CD4-positive, alpha-beta T cell treated with Interleukin-17A for 4 hours (primary cell): ENCODE data around the gene NCDN.

Experiments
- DNase-seq: peaks from one replicate; pipeline ENCODE4 v3.0.0-alpha.2; 2020; ENCODE audit warnings: mixed read lengths

Gene NCDN, protein sequence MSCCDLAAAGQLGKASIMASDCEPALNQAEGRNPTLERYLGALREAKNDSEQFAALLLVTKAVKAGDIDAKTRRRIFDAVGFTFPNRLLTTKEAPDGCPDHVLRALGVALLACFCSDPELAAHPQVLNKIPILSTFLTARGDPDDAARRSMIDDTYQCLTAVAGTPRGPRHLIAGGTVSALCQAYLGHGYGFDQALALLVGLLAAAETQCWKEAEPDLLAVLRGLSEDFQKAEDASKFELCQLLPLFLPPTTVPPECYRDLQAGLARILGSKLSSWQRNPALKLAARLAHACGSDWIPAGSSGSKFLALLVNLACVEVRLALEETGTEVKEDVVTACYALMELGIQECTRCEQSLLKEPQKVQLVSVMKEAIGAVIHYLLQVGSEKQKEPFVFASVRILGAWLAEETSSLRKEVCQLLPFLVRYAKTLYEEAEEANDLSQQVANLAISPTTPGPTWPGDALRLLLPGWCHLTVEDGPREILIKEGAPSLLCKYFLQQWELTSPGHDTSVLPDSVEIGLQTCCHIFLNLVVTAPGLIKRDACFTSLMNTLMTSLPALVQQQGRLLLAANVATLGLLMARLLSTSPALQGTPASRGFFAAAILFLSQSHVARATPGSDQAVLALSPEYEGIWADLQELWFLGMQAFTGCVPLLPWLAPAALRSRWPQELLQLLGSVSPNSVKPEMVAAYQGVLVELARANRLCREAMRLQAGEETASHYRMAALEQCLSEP

DNA sequence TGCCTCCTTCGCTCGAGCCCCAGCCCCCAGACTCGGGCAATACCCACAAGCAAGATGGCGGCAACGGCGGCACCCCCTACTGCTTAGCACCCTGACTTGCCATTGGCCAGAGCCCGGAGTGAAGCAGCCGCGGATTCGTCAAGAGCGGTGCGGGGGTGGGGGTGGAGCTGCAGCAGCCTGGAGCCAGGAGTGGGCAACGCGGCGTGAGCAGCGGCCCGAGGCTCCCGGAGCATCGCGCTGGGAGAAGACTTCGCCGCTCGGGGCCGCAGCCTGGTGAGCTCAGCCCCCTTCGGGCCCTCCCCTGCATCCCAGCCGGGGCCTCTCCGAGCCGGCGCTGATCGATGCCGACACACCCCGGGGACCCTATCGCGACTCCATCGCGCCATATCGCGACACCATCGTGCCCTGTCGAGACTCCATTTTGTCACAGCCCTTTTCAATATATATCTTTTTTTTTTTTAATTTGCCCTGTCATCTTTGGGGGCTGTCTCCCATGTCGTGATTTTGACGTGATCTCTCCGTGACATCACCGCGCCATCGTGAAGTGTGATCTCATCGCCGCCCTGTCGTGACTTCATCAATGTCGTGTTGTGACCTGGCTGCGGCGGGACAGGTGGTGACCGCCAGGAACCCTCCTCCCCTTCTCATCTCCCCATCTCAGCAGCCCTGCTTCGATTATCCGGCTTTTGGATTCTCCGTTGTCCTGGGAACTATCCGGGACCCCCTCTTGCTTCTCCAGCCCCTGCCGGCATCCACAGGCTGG, at the start of gene NCDN:
Gene NCDN (plus strand): TSS at position 189 of the 763 bp plus-strand sequence. CDS start 392 bp downstream, at position 581.
- DNase-seq, result peak; percentile 95

DNA sequence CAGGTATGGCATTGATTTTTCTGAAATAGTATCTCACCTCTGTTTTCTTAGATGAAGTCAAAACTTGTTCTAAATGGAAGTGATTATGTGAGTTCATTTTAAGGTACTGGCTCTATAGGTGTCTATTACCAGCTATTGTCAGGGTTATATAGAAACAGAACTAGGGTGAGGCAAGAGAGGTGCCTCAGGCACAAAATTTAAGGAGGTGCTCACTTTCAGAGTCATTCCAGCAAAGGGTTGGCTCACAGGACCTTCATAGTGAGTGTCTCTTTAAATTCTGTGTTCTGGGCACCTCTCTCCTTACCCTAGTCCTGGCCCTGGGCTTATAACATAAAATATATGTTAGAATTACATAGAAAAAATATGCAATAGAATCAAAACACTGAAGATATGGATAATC, 49.7 kb upstream of the NCDN start:
- DNase-seq, result no peak

DNA sequence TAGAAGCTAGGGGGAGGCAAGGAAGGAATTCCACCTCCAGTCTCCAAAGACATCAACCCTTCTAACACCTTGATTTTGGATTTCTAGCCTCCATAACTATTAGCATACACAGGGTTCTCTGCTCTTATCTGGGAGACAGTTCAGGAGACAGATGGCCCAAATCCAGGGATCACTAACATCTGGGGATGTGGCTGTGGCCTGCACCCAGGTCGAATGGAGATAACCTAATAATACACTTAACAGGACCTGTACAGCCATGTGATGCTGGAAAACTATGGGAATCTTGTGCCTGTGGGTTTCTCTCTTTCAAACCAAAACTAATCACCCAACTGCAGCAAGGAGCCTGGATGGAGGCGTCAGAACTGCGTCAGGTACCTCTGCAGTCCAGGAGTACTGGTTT, 48.0 kb upstream of the NCDN start:
- no peak for DNase-seq

DNA sequence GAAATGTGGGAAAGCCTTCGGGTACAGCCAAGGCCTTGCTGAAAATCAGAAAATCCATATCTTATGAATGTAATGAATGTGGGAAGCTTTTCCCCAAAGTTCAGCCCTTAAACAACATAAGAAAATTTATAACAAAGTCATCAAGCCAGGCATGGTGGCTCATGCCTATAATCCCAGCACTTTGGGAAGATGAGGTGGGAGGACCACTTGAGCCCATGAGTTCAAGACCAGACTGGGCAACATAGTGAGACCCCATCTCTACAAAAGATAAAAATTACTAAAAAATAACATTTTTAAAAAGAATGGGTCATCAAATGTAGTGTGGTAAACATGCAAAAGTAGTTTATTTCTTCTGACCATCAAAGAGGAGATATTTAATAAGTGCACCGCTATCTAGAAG, 46.3 kb upstream of the NCDN start:
- DNase-seq, result no peak

DNA sequence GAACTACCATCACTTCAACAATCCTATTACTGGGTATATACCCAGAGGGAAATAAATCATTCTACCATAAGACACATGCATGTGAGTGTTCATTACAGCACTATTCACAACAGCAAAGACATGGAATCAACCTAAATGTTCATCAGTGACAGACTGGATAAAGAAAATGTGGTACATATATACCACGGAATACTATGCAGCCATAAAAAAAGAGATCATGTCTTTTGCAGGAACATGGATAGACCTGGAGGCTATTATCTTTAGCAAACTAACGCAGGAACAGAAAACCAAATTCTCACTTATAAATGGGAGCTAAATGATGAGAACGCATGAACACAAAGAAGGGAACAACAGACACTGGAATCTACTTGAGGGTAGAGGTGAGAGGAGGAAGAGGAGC, 39.4 kb upstream of the NCDN start:
- no peak for DNase-seq

DNA sequence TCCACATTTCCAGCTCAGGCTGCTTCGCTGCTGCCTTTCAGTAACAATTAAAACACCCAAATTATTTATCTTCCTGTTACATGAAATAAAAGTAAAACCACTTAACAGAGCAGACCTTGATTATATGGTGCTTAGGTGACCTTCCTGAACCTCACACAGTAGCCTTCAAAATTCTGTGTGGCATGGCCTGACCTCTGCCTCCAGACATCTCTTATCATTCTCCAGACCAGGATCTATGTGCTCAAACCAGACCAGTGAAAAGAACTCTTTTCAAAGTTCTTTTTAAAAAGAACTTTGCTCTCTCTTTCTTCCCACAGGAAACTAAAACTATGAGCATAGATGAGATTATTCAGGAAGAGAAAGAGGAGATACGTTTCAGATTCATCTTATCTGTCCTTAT, 38.2 kb upstream of the NCDN start:
- DNase-seq, result no peak

DNA sequence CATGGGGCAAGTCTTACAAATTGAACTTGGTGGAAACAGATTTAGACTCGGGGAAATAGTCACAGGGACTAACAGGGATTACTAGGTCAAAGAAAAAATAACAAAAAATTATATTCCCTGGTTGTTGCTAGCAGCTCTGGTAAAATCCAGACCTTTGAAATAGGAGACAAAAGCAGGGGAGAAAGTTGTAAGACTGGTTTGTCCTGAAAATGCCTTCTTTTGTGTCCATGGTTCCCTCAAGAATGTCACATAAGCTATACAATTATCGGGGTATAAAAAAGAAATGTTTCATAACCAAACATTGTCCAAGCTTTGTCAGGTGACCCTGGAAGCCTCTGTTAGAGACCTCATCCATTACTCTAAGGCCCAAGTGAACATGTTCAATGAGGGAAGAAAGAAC, 33.5 kb upstream of the NCDN start:
- DNase-seq, result no peak

DNA sequence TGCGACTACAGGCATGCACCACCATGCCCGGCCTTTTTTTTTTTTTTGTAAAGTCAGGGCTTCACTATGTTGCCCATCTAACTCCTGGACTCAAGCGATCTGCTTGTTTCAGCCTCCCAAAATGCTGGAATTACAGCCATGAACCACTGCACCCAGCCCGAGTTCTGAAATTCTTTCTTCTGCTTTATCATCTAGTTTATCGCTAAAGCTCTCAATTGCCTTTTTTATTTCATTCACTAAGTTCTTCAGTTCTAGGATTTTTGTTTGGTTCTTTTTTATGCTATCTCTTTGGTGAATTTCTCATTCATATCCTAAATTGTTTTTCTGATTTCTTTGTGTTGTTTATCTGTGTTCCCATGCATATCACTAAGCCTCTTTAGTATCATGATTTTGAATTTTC, 27.4 kb upstream of the NCDN start:
- no peak for DNase-seq

DNA sequence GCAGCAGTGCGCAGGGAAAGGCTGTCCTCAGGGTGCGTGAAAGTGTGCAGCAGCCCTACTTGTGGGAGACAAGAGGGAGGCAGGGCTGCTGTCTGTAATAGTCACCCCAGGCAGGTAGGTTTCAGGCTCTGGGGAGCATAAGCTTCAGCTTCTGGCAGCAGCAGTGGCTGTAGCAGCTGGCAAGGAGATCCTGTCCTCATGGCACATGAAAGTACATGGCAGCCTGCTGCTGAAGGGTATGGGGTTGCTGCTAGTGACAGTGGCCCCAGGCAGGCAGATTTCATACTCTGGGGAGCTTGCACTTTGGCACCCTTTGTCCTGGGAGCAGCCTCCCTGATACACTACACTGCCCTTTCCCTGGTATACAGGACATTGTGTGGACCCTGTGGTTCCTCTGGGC, 26.7 kb upstream of the NCDN start:
- DNase-seq, result no peak

DNA sequence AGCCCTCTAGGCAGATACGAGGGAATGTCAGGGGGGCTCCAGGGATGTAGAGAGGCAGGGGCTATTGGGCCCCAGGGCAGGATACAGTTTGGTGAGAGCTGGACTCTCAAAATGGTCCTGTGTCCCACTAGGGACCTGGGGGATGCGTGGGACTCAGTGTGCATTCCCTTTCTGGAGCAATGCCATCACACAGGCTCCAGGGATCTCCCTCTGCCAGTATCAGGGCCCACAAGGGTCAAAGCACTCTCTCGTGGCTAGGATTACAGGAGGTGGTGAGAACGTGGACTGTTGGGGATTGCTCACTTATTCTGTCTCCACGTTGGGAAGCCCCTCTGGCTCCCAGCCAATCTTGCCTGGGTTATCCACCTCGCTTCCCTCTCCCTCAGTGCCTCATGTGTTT, 26.2 kb upstream of the NCDN start:
- DNase-seq, result no peak

DNA sequence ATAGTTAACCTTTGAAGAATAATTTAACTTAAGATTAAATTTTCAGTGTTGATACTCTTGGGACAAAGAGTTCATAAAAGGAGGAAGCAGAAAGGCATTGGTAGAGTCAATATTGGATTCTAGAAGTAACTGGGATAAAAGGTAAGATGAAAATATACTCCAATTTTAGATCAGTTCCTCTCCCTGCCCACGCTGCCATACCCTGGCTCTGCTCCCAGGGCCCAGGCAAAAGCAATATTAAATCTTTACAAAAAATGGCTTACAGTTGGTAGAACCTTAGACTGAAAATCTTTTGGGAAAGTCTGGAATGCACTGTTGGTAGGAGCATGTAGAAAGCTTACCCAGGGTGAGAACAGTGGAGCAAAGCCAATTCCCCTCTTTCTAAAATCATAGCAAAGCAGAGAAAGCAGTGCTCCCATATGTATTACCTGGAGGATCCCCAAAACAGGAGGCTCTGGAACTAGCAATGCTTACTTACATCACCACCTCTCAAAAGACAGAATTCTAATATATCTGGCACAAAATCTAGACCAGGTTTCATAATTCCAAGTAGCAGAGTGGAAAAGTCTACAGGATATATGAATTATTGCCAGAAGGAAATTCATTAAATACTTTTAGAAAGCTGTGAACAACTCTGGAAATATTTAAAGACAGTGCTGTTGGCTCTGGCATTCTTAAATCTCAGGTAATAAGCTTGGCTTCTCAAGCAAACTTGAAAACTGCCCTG, 24.9 kb upstream of the NCDN start:
- DNase-seq, result no peak

DNA sequence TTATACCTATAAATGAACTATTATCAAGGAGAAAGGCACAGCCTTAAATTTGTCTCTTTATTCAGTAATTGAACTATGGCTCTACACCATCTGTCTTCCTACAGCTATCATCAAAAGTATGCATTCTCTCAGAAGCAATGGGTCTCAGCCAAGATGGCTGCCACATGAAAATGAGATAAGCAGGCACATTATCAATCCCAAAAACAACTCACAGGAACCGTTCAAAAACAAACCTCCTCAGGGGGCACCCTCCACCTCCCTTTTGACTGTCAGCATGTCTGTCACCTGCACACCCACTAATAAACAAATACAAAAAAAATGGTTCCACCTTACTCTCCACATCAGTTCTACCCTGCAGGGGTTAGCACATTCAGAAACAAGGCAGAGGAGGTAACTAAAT, 24.0 kb upstream of the NCDN start:
- no peak for DNase-seq

DNA sequence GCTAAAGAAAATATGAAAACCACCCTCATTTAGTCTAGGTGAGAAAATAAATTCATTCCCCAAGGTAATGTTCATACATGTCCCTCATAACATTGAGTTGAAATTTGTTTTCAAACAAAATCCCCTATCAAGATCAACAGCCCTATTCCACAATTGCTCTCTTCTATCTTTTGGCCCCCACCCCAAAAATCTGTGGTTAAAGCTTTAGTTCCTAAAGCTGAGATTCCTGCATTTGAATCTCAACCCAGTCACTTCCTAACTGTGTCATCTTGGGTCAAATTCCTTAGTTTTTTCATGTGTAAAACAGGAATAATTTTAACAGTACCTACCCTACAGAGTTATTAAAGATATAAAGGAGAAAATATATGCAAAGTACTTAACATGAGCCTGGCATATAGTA, 22.4 kb upstream of the NCDN start:
- no peak for DNase-seq

DNA sequence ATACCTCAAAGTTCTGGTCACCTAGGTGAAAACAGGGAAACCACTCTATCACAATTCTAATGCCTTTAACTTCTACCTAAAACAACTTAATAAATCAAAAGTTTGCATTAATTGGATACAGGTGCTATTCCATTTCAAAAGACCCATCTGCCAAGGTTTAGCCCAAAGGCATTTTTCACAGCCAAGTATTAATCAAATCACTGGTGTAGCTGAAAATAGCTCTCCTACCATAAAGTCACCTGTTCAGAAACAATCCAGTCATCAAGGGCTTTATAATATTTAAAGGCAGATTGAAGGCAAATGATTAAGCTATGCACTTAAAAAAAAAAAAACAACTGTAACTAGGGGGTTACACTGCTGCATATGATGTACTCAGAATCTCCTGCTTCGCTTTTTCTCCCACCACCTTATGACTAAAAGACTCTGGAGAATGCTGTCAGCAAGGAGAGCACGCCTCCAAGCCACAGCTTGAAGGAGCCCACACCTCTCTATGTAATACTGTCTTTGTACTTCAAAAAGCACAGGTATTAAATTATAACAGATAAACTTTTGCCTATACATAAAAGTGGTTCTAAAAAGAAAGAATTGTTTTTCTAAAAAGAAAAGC, 20.9 kb upstream of the NCDN start:
- peak; percentile 38 for DNase-seq

DNA sequence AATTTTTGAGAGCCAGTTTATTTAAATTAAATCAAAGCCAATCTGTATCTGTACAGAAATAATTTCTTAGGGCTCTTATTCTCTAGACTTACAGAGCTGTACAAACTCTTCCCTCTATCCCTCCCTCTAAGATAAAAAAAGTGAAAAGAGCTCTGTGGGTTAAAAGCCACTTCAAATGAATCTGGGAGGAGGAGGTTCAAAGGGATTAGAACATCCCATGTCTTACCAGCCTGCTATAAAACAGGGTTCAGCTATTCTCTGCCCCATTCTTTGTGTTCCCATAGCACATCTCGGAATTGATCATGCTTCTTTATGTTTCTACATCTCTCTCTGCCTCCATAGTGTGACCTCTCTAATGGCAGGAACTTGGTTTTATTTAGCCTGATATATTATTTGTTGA, 19.8 kb upstream of the NCDN start:
- DNase-seq, result no peak

DNA sequence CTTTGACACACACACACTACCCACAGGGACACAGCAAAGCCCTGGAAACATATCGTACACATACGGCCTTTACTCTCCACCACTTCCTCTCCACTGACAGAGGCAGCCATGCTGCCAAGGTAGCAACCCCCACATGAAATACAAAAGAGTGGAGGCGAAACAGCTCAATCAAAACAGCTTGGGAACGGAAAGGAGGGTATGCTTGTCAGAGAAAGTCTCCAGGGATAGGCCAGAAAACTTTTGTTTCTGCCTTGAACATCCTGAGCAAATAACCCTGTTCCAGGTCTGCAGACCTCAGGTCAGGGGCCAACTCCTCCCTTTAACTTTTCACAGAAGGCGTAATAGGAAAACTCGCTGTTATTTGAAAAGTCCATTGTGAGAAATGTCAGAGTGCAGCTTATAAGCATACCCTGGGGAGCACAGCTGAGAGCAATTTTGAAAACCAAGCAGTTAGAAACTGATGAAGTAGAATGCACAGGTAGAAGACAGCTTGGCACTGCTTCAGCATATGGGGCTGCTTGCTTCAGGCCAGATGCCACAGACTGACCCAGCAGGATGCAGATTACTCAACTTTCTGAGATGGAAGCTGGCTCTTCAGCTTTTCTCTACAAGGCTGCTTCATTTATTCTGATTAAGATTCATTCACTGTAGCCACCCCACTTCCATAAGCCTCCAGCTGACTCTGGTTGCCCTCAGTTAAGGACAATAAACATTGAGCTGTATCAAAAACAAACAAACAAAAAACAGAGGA, 18.4 kb upstream of the NCDN start:
- DNase-seq, result peak; percentile 58

DNA sequence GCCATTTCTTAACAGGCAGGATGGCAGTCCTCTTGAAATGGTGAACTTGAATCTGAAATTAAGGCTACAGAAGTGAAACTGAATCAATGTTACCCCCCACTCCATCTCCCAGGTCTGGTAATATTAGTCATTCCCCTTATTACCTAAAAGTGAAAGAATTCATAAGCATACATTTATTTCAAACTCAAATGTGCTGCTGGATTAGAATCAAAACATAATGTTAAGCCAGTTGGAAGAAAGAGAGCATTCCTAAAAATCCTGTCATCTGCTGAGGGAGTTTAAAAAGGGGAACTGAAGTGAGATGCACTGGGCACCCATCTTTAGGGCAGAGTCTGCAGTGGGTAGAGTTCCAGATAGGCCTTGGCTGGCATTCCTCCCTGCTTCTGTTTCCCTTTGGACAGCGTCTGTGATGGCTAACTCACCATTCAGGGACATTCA, 17.8 kb upstream of the NCDN start:
- no peak for DNase-seq

DNA sequence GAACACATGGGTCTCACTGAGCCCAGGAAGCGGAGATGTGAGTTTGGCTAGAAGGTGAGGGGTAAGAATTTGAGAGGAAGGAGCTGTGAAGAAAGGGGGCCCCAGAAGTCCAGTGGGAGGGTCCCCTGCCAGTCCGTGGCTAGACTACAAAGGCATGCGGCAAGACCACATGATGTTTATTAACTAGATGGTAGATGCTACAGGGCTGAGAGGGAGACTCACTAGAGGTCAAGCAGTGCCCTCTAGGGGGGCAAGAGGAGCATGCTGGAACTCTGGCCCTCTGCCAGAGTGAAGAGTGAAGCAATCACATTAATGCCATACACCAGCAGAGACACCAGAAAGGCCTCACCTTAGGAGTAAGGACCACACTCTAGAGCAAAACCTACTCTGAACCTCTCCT, 12.6 kb upstream of the NCDN start:
- peak; percentile 72 for DNase-seq

DNA sequence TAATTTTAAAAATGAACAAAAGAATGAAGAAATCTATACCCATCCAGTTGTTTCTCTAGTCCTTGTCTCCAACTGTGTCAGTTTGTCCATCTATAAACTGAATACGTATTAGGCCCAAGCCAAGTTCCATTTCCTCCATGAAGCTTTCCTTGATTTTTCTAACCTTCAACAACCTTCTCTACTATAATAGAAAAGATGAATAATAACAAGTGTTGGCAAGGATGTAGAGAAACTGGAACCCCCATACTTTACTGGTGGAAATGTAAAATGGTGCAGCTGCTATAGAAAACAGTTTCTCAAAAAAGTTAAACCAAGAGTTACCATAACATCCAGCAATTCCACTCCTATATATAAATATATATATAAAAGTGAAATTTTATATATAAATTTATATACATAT, 11.0 kb upstream of the NCDN start:
- no peak for DNase-seq

DNA sequence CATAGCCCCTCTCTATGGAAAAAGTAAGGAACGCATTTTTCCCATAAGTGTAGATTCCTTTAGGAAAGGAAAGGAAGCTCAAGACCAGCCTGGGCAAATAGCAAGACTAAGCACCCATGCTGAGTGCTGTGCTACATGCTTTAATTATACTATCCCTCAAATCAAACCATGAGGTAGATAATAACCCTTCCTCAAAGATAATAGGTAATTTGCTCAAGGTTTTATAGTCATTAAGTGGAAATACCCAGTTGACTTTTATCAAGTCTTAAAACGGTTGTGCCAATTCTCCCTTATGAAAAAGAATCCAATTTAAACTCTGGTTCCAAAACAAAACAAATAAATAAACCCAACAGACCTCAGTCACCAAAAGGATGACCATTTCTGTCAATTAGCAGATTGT, 3.7 kb upstream of the NCDN start:
- DNase-seq, result no peak

DNA sequence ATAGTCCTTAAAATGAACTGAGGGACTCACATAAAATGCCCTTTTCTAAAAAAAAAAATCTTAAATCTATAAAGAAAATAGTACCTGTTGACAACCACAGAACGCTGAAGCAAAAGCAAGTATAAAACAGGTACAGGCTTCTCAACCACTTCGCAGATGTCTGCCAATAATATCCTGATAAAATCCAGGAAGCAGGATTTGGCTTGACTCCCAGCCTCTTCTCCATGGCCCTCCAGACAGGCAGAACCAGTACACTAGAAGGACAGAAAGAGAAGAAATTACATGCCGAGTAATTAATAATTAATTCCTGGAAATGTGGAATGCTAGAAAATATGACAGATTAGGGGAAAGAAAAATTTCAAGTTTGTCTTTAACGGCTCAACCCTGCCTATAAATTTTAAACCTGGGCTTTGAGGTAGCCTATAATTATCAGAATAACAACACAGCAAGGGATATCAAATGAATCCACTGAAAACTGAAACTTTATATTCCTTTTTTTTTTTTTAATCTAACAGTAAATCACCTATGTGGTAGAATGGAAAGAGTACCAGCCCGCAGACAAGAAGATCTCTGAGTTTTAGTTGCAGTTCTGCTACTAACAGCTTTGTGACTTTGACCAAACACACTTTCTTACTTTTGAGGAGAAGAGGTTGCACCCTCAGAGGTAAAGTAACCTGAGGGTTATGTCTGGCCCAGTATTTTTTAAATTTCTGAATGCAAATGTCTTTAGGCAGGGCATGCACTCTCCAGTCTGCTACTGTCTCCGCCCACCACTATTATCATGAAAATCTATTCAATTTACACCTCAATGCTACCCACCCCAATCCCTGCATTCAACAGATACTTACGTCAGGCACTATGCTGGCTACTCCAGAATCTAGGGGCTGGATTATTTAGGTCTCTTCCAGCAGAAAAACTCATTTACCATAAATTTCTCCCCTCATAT, 3.1 kb upstream of the NCDN start:
- no peak for DNase-seq
